ENCODE measurements around the gene DOHH. TPM values are rescaled to one million over a fixed set of nuclear protein-coding genes. Genes with fewer than 3 reads are reported as not detected.

DOHH gene
- total RNA-seq, 4 donors from 2014 or later: 15.3 to 59.5 (median 42.8) TPM

DNA sequence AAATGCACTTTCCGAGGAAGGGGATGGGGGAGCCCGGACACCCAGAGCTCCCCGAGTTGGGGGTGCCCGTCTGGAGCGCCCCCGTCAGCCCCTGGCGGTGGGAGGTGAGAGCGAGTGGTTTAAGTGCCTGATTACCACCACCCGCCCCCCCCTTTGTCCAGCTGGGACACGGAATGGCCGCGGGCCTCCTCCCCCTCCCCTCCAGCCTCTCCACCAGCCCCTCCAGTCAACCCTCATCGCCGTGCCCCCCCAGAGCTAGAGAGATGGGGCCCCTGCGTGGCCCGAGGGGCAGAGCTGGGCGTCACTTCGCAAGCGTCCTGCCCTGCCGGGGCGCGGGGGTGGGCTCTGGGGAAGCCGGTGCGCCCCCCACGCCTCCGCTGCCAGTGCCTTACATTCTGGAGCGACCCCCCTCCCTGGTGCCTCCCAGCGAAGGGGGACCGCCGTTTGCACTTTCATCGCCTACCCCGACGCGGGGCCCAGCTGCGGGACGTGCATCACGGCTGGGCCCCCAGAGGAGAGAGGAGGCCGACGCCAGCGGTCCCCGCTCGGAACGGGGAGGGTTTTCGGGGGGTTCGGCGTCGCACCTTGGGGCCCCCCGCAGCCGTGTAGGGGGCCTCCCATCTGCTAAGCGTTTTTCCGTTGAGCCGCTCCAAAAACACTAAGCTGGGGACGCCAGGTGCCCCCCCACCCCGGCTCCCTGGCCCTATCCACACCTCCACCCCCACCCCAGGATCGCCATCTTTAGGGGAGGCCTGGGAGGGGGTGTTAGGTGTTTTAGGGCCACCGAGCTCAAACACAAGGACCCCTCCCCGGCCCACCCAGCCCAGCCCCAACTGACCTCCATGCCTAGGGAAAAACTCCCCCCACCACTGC is 36.5 kb downstream of the DOHH start:
- Histone ChIP-seq H3K36me3 (peaks cover 0 to 32% of the 10 kb centered on the region in 2 donors), H3K4me1 (peaks cover 4 to 20% of the 10 kb centered on the region in 2 donors), H3K27ac (peak overlapping the region; percentile 18 to 82 (median 43)), H3K4me3 (no peak overlapping the region), H3K9me3 (no peaks in the 10 kb centered on the region), H3K27me3 (no peaks in the 10 kb centered on the region)
- intact Hi-C loops (cut with DNase I; ENCODE audit: low total_unique reads) (no loop called here), in situ Hi-C loops (cut with MboI; ENCODE audit: low sequenced_read_pairs in 4 of 4) (no loop called here)
- ATAC-seq (no peak), DNase-seq (peak in 1 of 2 donors; percentile 21)
- TF ChIP-seq POLR2A (IDR thresholded peaks at IDR 0.05) (no peak), CTCF (IDR thresholded peaks at IDR 0.05 in 4 of 5, conservative IDR thresholded peaks at IDR 0.05 in 1 of 5) (no peak)

DNA sequence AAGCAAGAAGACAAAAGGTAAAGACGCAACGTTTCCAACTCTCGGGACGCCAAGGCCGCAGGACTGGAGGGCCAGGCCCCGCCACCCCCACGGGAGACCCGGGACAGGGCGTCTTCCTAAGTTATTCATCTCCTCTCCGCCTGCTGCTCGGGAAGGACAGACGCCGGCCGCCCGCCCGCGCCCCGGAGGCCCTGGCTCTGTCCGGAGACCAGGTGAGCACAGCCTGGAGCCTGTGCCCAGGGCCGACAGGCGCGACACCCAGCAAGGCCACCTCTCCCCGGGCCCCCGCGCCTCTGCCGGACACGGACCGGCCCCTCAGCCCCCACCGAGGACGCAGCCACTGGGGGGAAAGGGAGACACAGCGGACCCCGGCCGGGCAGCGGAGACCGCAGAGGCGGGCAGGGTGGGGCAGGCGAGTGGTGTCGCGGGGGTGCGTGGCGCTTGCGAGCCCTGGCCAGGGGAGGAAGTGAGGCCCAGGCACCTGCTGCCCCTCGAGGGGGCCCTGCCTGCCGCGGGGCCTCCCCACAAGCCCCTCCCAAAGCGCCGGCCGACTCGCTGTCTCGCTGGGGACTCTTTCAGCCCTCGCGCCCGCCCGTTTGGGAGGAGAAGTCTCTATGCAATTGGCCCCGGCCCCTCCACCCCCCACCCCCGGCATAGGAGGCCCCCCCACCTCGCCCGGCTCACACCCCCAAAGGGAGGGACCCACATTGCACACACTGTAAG is 37.3 kb downstream of the DOHH start:
- Histone ChIP-seq H3K36me3 (peaks cover 0 to 32% of the 10 kb centered on the region in 2 donors), H3K27me3 (no peaks in the 10 kb centered on the region), H3K4me1 (peaks cover 11 to 27% of the 10 kb centered on the region in 2 donors), H3K27ac (peak overlapping the region in 3 of 4 donors; percentile 35 to 82 (median 77)), H3K9me3 (no peaks in the 10 kb centered on the region), H3K4me3 (no peak overlapping the region)
- in situ Hi-C loops (cut with MboI; ENCODE audit: low sequenced_read_pairs in 4 of 4) (no loop called here), intact Hi-C loops (cut with DNase I; ENCODE audit: low total_unique reads) (no loop called here)
- ATAC-seq (no peak), DNase-seq (peak in 1 of 2 donors; percentile 26)
- TF ChIP-seq POLR2A (IDR thresholded peaks at IDR 0.05): no peak
- TF ChIP-seq CTCF (IDR thresholded peaks at IDR 0.05 in 4 of 5, conservative IDR thresholded peaks at IDR 0.05 in 1 of 5): no peak

DNA sequence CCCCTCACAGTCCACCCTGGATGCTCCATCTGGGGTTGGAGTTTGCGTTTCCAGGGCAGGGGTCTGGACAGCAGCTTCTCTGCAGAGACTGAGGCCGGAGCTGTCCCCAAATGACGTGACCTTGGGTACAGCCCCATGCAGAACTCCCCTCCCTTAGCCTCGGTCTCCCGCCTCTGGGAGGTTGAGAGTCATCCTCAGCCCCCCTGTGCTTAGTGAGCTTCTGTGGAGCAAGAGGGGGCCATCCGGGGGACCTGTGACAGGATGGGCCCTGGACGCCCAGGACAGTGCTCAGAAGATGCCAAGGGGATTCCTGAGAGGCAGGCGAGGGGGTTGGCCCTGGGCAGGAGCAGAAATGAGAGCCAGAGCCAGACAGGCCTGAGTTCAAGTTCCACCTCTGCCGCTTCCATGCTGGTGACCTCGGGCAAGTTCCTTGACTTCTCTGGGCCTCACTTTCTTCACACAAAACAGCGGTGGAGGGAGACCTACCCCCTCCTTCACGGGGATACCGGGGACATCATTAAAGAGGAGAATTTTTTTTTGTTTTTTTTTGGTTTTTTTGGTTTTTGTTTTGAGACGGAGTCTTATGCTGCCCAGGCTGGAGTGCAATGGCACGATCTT is 40.4 kb downstream of the DOHH start:
- intact Hi-C loops (cut with DNase I; ENCODE audit: low total_unique reads): no loop called here

More for the DNA sequence above, 40.4 kb downstream of the DOHH start:
- H3K4me3 ChIP-seq: no peak overlapping the region
- H3K27me3 ChIP-seq: no peaks in the 10 kb centered on the region
- TF ChIP-seq CTCF (IDR thresholded peaks at IDR 0.05 in 4 of 5, conservative IDR thresholded peaks at IDR 0.05 in 1 of 5): no peak
- TF ChIP-seq POLR2A (IDR thresholded peaks at IDR 0.05): no peak
- in situ Hi-C loops (cut with MboI; ENCODE audit: low sequenced_read_pairs in 4 of 4): no loop called here
- peaks cover 20 to 26% of the 10 kb centered on the region in 2 donors for H3K4me1 ChIP-seq
- ATAC-seq (no peak), DNase-seq (no peak)
- H3K27ac ChIP-seq: peak overlapping the region; percentile 77 to 82 (median 79)
- no peaks in the 10 kb centered on the region for H3K9me3 ChIP-seq
- peaks cover 0 to 52% of the 10 kb centered on the region in 2 donors for H3K36me3 ChIP-seq

All from gastrocnemius medialis (tissue), 4 donors.